Measurements from ENCODE around the gene IGFLR1.

DNA sequence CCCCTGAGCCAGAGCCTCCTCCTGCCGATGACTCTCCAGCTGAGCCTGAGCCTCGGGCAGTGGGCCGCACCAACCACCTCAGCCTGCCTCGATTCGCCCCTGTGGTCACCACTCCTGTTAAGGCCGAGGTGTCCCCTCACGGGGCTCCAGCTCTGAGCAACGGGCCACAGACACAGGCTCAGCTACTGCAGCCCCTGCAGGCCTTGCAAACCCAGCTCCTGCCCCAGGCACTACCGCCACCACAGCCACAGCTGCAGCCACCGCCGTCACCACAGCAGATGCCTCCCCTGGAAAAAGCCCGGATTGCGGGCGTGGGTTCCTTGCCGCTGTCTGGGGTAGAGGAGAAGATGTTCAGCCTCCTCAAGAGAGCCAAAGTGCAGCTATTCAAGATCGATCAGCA lies 20.9 kb downstream of the IGFLR1 start:
- TF ChIP-seq CHD2 (IDR thresholded peaks at IDR 0.05; ENCODE audit: low read length): no peak
- TF ChIP-seq SIX5 (IDR thresholded peaks at IDR 0.05; ENCODE audit: low read depth, low read length): no peak
- no peak for TF ChIP-seq POLR2A (IDR thresholded peaks at IDR 0.05; ENCODE audit: control extremely low read depth in 1 of 2, low read depth in 2 of 2, low read length in 2 of 2)
- TF ChIP-seq, protein P1, sequence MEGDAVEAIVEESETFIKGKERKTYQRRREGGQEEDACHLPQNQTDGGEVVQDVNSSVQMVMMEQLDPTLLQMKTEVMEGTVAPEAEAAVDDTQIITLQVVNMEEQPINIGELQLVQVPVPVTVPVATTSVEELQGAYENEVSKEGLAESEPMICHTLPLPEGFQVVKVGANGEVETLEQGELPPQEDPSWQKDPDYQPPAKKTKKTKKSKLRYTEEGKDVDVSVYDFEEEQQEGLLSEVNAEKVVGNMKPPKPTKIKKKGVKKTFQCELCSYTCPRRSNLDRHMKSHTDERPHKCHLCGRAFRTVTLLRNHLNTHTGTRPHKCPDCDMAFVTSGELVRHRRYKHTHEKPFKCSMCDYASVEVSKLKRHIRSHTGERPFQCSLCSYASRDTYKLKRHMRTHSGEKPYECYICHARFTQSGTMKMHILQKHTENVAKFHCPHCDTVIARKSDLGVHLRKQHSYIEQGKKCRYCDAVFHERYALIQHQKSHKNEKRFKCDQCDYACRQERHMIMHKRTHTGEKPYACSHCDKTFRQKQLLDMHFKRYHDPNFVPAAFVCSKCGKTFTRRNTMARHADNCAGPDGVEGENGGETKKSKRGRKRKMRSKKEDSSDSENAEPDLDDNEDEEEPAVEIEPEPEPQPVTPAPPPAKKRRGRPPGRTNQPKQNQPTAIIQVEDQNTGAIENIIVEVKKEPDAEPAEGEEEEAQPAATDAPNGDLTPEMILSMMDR (IDR thresholded peaks at IDR 0.05; ENCODE audit: control extremely low read depth in 1 of 3, insufficient read depth in 1 of 3, low read depth in 1 of 3, low read length in 3 of 3): no peak
- TF ChIP-seq EZH2 (IDR thresholded peaks at IDR 0.05; ENCODE audit: low read depth, low read length, severe bottlenecking): no peak
- no peak for TF ChIP-seq YY1 (IDR thresholded peaks at IDR 0.05; ENCODE audit: low read depth, low read length)
- no peak for TF ChIP-seq TCF12 (IDR thresholded peaks at IDR 0.05; ENCODE audit: low read depth, low read length)
- no peak for TF ChIP-seq EP300 (IDR thresholded peaks at IDR 0.05; ENCODE audit: borderline replicate concordance in 1 of 2, low read depth in 2 of 2, low read length in 2 of 2)
- TF ChIP-seq ASH2L (IDR thresholded peaks at IDR 0.05; ENCODE audit: low read length): no peak

Measured in H1 (cell line).